HepG2 (cell line): ENCODE measurements around the gene TBXA2R. TPM values are rescaled to one million over a fixed set of nuclear protein-coding genes. Genes with fewer than 3 reads are reported as not detected.

Experiments used
- ATAC-seq: fragments of 200-7000 bp; cut with Tn5 transposase; 3 replicates; pipeline ENCODE4 v1.9.1; 2020; ENCODE audit warnings: mild to moderate bottlenecking, moderate library complexity
- BruUV-seq: library from RNA; stranded (reverse); fragments of 400-500 nt; replicated peaks from 2 replicates; lab custom pipeline; 2021; lab: Mats Ljungman, UMichigan
- CTCF ChIA-PET: fragments of 300-600 bp; formaldehyde crosslinking; extraction: SDS; loops from one replicate; lab custom pipeline; 2021; ENCODE audit warnings: low total read pairs, inconsistent platforms, low intra/inter-chr PET ratio; lab: Yijun Ruan, JAX
- POLR2A ChIA-PET: fragments of 350-600 bp; sonication (Branson Sonifier 250); formaldehyde crosslinking; loops from one replicate; lab custom pipeline; 2020; ENCODE audit warnings: antibody characterized with exemption, inconsistent platforms; lab: Yijun Ruan, JAX
- DNase-seq: peaks from one replicate; pipeline ENCODE4 v3.0.0-alpha.2; 2015; ENCODE audit warnings: low spot score
- FAIRE-seq: peaks from 3 replicates; lab custom pipeline; 2011; peaks lifted over from hg19 to GRCh38; lab: Jason Lieb, UNC
- H2AFZ ChIP-seq: one replicate; pipeline ENCODE4 v1.6.1; 2011; ENCODE audit warnings: low read length, inconsistent platforms
- H3K27ac ChIP-seq: fragments of 300-600 bp; 3 replicates; pipeline ENCODE4 v1.8.0; 2011; ENCODE audit warnings: mixed run types, mild to moderate bottlenecking, mixed read lengths, low read length, inconsistent platforms; ENCODE audit not compliant: insufficient read depth; ENCODE audit errors: extremely low read length
- H3K27me3 ChIP-seq, 2 experiments: fragments of 200-600 bp in 1 of 2; 2 replicates in 1 of 2; 3 replicates in 1 of 2; pipeline versions ENCODE4 v1.6.0 to v1.8.0; 2011; ENCODE audit warnings: low read length in 2 of 2, mild to moderate bottlenecking in 2 of 2, moderate library complexity in 2 of 2, inconsistent platforms in 1 of 2; ENCODE audit not compliant: insufficient read depth in 2 of 2, control insufficient read depth in 1 of 2
- H3K36me3 ChIP-seq, 2 experiments: fragments of 200-600 bp in 1 of 2; replicated peaks in 1 of 2; 2 replicates in 1 of 2; 3 replicates in 1 of 2; pipeline versions ENCODE4 v1.5.1 to v1.8.0; 2011; ENCODE audit warnings: low read length in 2 of 2, inconsistent platforms in 1 of 2; ENCODE audit not compliant: insufficient read depth in 2 of 2, control insufficient read depth in 1 of 2
- H3K4me1 ChIP-seq: 2 replicates; pipeline ENCODE4 v1.5.1; 2012; ENCODE audit warnings: low read length, inconsistent platforms; ENCODE audit not compliant: insufficient read depth
- H3K4me2 ChIP-seq: 2 replicates; pipeline ENCODE4 v1.6.0; 2011; ENCODE audit warnings: low read depth, low read length, inconsistent platforms
- H3K4me3 ChIP-seq, 3 experiments: fragments of 200-600 bp in 1 of 3; sonication (generic), shearing (Covaris generic) in 1 of 3; replicated peaks in 1 of 3; 2 replicates each; pipeline ENCODE4 v1.5.1; 2011 to 2016; ENCODE audit warnings: low read length in 3 of 3, inconsistent platforms in 2 of 3, low read depth in 2 of 3, mild to moderate bottlenecking in 2 of 3, control low read depth in 1 of 3, mixed read lengths in 1 of 3; ENCODE audit not compliant: insufficient read depth in 1 of 3
- H3K79me2 ChIP-seq: one replicate; pipeline ENCODE4 v1.6.1; 2011; ENCODE audit warnings: low read length, inconsistent platforms; ENCODE audit not compliant: insufficient read depth
- H3K9ac ChIP-seq: 2 replicates; pipeline ENCODE4 v1.6.0; 2011; ENCODE audit warnings: mild to moderate bottlenecking, low read depth, low read length, inconsistent platforms; ENCODE audit not compliant: insufficient read depth
- H3K9me3 ChIP-seq: 2 replicates; pipeline ENCODE4 v1.5.1; 2012; ENCODE audit warnings: mild to moderate bottlenecking, low read length
- H4K20me1 ChIP-seq: 2 replicates; pipeline ENCODE4 v1.6.0; 2011; ENCODE audit warnings: inconsistent platforms, mild to moderate bottlenecking, low read length, moderate library complexity; ENCODE audit not compliant: insufficient read depth
- DMTF1 ChIP-seq: sonication (generic); formaldehyde crosslinking; IDR thresholded peaks from 2 replicates; pipeline ENCODE4 v1.4.0; 2020; ENCODE audit warnings: mild to moderate bottlenecking, missing genetic modification reagents
- EP300 ChIP-seq, 3 experiments: sonication (generic) in 1 of 3; formaldehyde crosslinking in 1 of 3; IDR thresholded peaks; 2 replicates each; pipeline versions ENCODE4 v1.5.1 to v1.6.1; 2011 to 2020; ENCODE audit warnings: low read depth in 2 of 3, low read length in 2 of 3, borderline replicate concordance in 1 of 3, improper control_type of control experiment in 1 of 3, mild to moderate bottlenecking in 1 of 3, missing genetic modification reagents in 1 of 3, moderate library complexity in 1 of 3
- FOXP1 ChIP-seq, 2 experiments: fragments of 450-650 bp in 1 of 2; IDR thresholded peaks; 2 replicates each; pipeline ENCODE4 v1.6.1; 2017 to 2018; ENCODE audit warnings: antibody characterized with exemption in 1 of 2
- GATAD2A ChIP-seq: IDR thresholded peaks from 2 replicates; pipeline ENCODE4 v1.6.1; 2016
- MAFK ChIP-seq, 2 experiments: IDR thresholded peaks in 1 of 2; conservative IDR thresholded peaks in 1 of 2; 2 replicates each; pipeline ENCODE4 v1.6.1; 2011; ENCODE audit warnings: improper control_type of control experiment in 2 of 2, low read length in 2 of 2
- MIER2 ChIP-seq: IDR thresholded peaks from 2 replicates; pipeline ENCODE4 v1.6.1; 2016; ENCODE audit warnings: missing biosample characterization, missing genetic modification reagents
- PAWR ChIP-seq: sonication (generic); formaldehyde crosslinking; IDR thresholded peaks from 2 replicates; pipeline ENCODE4 v1.4.0; 2020; ENCODE audit warnings: missing genetic modification reagents, mild to moderate bottlenecking, borderline replicate concordance
- RBM22 ChIP-seq: fragments of 200-400 bp; formaldehyde crosslinking; optimal IDR thresholded peaks from 2 replicates; pipeline ENCODE3; 2017; ENCODE audit warnings: mild to moderate bottlenecking, low read length, moderate library complexity
- SATB2 ChIP-seq: sonication (generic); formaldehyde crosslinking; IDR thresholded peaks from 2 replicates; pipeline ENCODE4 v1.5.0; 2020; ENCODE audit warnings: missing genetic modification reagents
- SNAI1 ChIP-seq: sonication (generic); formaldehyde crosslinking; IDR thresholded peaks from 2 replicates; pipeline ENCODE4 v1.5.0; 2020; ENCODE audit warnings: mild to moderate bottlenecking, missing genetic modification reagents, borderline replicate concordance
- TERF1 ChIP-seq: sonication (generic); formaldehyde crosslinking; IDR thresholded peaks from 2 replicates; pipeline ENCODE4 v1.8.0; 2022; ENCODE audit warnings: mild to moderate bottlenecking, missing genetic modification reagents, moderate library complexity
- THAP7 ChIP-seq: sonication (generic); formaldehyde crosslinking; IDR thresholded peaks from 2 replicates; pipeline ENCODE4 v1.8.1; 2023; ENCODE audit warnings: mild to moderate bottlenecking, missing genetic modification reagents
- ZNF337 ChIP-seq: sonication (generic); formaldehyde crosslinking; IDR thresholded peaks from 2 replicates; pipeline ENCODE4 v1.5.1; 2020; ENCODE audit warnings: missing genetic modification reagents, low read depth, mild to moderate bottlenecking, borderline replicate concordance
- ZNF775 ChIP-seq: sonication (generic); formaldehyde crosslinking; IDR thresholded peaks from 2 replicates; pipeline ENCODE4 v1.4.0; 2020; ENCODE audit warnings: missing genetic modification reagents, mild to moderate bottlenecking, moderate library complexity, borderline replicate concordance
- WGBS: methylation state at CpG from one replicate; pipeline ENCODE4 v1.1.6; 2017; ENCODE audit warnings: low lambda C conversion rate; 5-methylcytosine and 5-hydroxymethylcytosine counted together
- in situ Hi-C: cut with HindIII; loops from 2 replicates; pipeline ENCODE4 v1.10.0; 2017; ENCODE audit warnings: low pct_unique_long_range_greater_than_20kb; ENCODE audit not compliant: extremely low pct_ligation_motif_present
- intact Hi-C: fragments of 100-400 bp; cut with micrococcal nuclease; formaldehyde crosslinking; loops from one replicate; pipeline ENCODE4 v1.10.0; 2022; ENCODE audit not compliant: unreplicated experiment
- polyA plus RNA-seq, 8 experiments: library from polyadenylated mRNA; depleted of rRNA in 3 of 8; stranded (reverse) in 7 of 8; unstranded in 1 of 8; fragments of >200 nt; fragmentation: Illumina TruSeq in 4 of 8; extraction: Trizol in 4 of 8; gene quantifications; 2 replicates each; pipeline versions ENCODE4 v1.2.1 to v1.2.3, GENCODE V29; 2011 to 2016; ENCODE audit warnings: low read depth in 4 of 8, missing spikeins in 1 of 8, mixed read lengths in 1 of 8; ENCODE audit not compliant: insufficient read depth in 1 of 8
- total RNA-seq, 5 experiments: library from RNA; depleted of rRNA; stranded (reverse); fragments of >200 nt; fragmentation: Illumina TruSeq; extraction: Trizol; gene quantifications; 2 replicates each; pipeline ENCODE4 v1.2.3, GENCODE V29; 2016; ENCODE audit warnings: low read depth in 1 of 5
- TF ChIP-seq, protein P1 (sequence below): sonication (generic); formaldehyde crosslinking; IDR thresholded peaks from 2 replicates; pipeline ENCODE4 v1.5.1; 2020; ENCODE audit warnings: mild to moderate bottlenecking, missing genetic modification reagents, moderate library complexity

Gene TBXA2R
- total and polyA plus RNA-seq, 2 of the 13 experiments (the other 11 are each of a cell fraction or from before 2014, with no cell fraction given): 0.09 TPM; not detected in 1

- ATAC-seq: no peak
- no peak for TF ChIP-seq ZNF775 (CRISPR knock-in tag)
- no peak for TF ChIP-seq DMTF1 (CRISPR knock-in tag)
- TF ChIP-seq PAWR (CRISPR knock-in tag): no peak
- no peak for TF ChIP-seq SATB2 (CRISPR knock-in tag)
- TF ChIP-seq MIER2 (CRISPR knock-in tag): no peak
- TF ChIP-seq TERF1: no peak
- TF ChIP-seq THAP7 (CRISPR knock-in tag): no peak
- TF ChIP-seq RBM22: no peak
- TF ChIP-seq EP300 (IDR thresholded peaks at IDR 0.05; ENCODE audit: low read depth in 2 of 2, low read length in 2 of 2): no peak
- TF ChIP-seq EP300 (CRISPR knock-in tag; IDR thresholded peaks at IDR 0.05; ENCODE audit: borderline replicate concordance): no peak
- TF ChIP-seq, protein P1, sequence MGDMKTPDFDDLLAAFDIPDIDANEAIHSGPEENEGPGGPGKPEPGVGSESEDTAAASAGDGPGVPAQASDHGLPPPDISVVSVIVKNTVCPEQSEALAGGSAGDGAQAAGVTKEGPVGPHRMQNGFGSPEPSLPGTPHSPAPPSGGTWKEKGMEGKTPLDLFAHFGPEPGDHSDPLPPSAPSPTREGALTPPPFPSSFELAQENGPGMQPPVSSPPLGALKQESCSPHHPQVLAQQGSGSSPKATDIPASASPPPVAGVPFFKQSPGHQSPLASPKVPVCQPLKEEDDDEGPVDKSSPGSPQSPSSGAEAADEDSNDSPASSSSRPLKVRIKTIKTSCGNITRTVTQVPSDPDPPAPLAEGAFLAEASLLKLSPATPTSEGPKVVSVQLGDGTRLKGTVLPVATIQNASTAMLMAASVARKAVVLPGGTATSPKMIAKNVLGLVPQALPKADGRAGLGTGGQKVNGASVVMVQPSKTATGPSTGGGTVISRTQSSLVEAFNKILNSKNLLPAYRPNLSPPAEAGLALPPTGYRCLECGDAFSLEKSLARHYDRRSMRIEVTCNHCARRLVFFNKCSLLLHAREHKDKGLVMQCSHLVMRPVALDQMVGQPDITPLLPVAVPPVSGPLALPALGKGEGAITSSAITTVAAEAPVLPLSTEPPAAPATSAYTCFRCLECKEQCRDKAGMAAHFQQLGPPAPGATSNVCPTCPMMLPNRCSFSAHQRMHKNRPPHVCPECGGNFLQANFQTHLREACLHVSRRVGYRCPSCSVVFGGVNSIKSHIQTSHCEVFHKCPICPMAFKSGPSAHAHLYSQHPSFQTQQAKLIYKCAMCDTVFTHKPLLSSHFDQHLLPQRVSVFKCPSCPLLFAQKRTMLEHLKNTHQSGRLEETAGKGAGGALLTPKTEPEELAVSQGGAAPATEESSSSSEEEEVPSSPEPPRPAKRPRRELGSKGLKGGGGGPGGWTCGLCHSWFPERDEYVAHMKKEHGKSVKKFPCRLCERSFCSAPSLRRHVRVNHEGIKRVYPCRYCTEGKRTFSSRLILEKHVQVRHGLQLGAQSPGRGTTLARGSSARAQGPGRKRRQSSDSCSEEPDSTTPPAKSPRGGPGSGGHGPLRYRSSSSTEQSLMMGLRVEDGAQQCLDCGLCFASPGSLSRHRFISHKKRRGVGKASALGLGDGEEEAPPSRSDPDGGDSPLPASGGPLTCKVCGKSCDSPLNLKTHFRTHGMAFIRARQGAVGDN (CRISPR knock-in tag): no peak
- TF ChIP-seq GATAD2A: no peak
- no peak for TF ChIP-seq SNAI1 (CRISPR knock-in tag)
- no peak for TF ChIP-seq MAFK (conservative IDR thresholded peaks at IDR 0.05 in 1 of 2, IDR thresholded peaks at IDR 0.05 in 1 of 2; ENCODE audit: low read length in 2 of 2)
- no peak for TF ChIP-seq FOXP1 (IDR thresholded peaks at IDR 0.05)
- no peak for TF ChIP-seq FOXP1 (CRISPR knock-in tag; IDR thresholded peaks at IDR 0.05)
- TF ChIP-seq ZNF337 (CRISPR knock-in tag): no peak
- no peak for FAIRE-seq
- Histone ChIP-seq H3K9ac (no peak overlapping the region), H3K27me3 (no peaks in the 10 kb centered on the region), H3K4me3 (no peak overlapping the region), H3K9me3 (no peaks in the 10 kb centered on the region), H4K20me1 (no peaks in the 10 kb centered on the region), H3K27ac (no peak overlapping the region), H3K36me3 (peaks cover 2 to 4% of the 10 kb centered on the region in 2 experiments; a peak in 2 of 5 replicates), H2AFZ (no peak overlapping the region), H3K4me2 (no peak overlapping the region), H3K79me2 (no peaks in the 10 kb centered on the region), H3K4me1 (no peaks in the 10 kb centered on the region)
- POLR2A ChIA-PET: no interaction called here
- intact Hi-C loops: no loop called here
- 94% methylated on average over 11 of the region's 19 CpGs for WGBS
- no peak for DNase-seq
- in situ Hi-C loops: no loop called here
- BruUV-seq: no TSS peak
- CTCF ChIA-PET: no interaction called here
These were observed 10.8 kb upstream of the TBXA2R start for GRCh38 chr19:3617463-3617862.
